Lower lobe of right lung (tissue), 2 donors: ENCODE measurements around the gene PMM1. TPM values are rescaled to one million over a fixed set of nuclear protein-coding genes. Genes with fewer than 3 reads are reported as not detected.

Source experiments
- ATAC-seq, 2 donors: fragments of 200-7000 bp; cut with Tn5 transposase; one replicate each; pipeline ENCODE4 v1.9.1; 2020 to 2022; ENCODE audit warnings: mild to moderate bottlenecking in 2 of 2, moderate library complexity in 2 of 2
- DNase-seq: peaks from one replicate; pipeline ENCODE4 v3.0.0-alpha.2; 2020
- H3K27ac ChIP-seq: fragments of 200-600 bp; one replicate; pipeline ENCODE4 v1.8.0; 2022
- H3K27me3 ChIP-seq: fragments of 200-600 bp; one replicate; pipeline ENCODE4 v1.8.0; 2022; ENCODE audit warnings: low read depth
- H3K36me3 ChIP-seq: fragments of 200-600 bp; one replicate; pipeline ENCODE4 v1.8.0; 2022; ENCODE audit warnings: mild to moderate bottlenecking
- H3K4me1 ChIP-seq: fragments of 200-600 bp; one replicate; pipeline ENCODE4 v1.8.0; 2022
- H3K4me3 ChIP-seq: fragments of 200-600 bp; one replicate; pipeline ENCODE4 v1.8.0; 2022; ENCODE audit warnings: mild to moderate bottlenecking
- H3K9me3 ChIP-seq: fragments of 200-600 bp; one replicate; pipeline ENCODE4 v1.8.0; 2022
- intact Hi-C: fragments of 100-400 bp; cut with DNase I; formaldehyde crosslinking; loops from one replicate; pipeline ENCODE4 v1.11.0; 2022
- total RNA-seq: library from RNA; stranded (reverse); fragmentation: NEBNext Ultra II Directional; extraction: Animal tissue kit (Norgen Biotek cat#: 25700); gene quantifications from one replicate; pipeline ENCODE4 v1.2.1, GENCODE V29; 2021
- TF ChIP-seq, protein P1 (sequence below): fragments of 200-600 bp; IDR thresholded peaks from one replicate; pipeline ENCODE4 v1.8.0; 2022; ENCODE audit warnings: antibody characterized with exemption, mild to moderate bottlenecking
- donor health status: DM: no; HTN: yes; CAD: no; lungs with severe emphysema.

PMM1 gene
- total RNA-seq, 1 donor from 2014 or later: 47.3 TPM

DNA sequence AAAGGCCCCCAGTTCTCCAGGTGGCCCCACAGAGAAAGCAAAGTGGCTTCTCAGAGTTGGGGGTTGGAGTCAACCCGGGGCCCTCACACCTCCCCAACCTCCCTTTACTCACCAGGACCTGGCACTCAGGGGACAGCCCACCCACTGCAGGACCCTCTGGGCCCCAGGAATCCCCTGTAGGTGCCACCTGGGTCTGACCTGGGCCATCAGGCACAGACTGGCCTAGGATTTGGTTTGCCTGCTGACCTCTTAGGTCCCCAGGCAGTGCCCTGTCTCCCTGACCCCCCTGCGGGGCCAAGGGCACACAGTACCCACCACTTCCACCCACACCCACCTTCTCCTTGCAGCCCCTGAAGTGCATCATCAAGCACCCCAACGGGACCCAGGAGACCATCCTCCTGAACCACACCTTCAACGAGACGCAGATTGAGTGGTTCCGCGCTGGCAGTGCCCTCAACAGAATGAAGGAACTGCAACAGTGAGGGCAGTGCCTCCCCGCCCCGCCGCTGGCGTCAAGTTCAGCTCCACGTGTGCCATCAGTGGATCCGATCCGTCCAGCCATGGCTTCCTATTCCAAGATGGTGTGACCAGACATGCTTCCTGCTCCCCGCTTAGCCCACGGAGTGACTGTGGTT lies 61.4 kb downstream of the PMM1 start:
- no peak for DNase-seq
- H3K9me3 ChIP-seq: no peaks in the 10 kb centered on the region
- no peak for ATAC-seq
- TF ChIP-seq, protein P1, sequence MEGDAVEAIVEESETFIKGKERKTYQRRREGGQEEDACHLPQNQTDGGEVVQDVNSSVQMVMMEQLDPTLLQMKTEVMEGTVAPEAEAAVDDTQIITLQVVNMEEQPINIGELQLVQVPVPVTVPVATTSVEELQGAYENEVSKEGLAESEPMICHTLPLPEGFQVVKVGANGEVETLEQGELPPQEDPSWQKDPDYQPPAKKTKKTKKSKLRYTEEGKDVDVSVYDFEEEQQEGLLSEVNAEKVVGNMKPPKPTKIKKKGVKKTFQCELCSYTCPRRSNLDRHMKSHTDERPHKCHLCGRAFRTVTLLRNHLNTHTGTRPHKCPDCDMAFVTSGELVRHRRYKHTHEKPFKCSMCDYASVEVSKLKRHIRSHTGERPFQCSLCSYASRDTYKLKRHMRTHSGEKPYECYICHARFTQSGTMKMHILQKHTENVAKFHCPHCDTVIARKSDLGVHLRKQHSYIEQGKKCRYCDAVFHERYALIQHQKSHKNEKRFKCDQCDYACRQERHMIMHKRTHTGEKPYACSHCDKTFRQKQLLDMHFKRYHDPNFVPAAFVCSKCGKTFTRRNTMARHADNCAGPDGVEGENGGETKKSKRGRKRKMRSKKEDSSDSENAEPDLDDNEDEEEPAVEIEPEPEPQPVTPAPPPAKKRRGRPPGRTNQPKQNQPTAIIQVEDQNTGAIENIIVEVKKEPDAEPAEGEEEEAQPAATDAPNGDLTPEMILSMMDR: no peak
- H3K4me1 ChIP-seq: peaks cover 33% of the 10 kb centered on the region
- H3K36me3 ChIP-seq: peaks cover 95% of the 10 kb centered on the region
- no peaks in the 10 kb centered on the region for H3K27me3 ChIP-seq
- intact Hi-C loops: no loop called here
- no peak overlapping the region for H3K27ac ChIP-seq
- H3K4me3 ChIP-seq: no peak overlapping the region

Other genes with a start within 250 kb of the PMM1 start
- gene TEF, start 207.9 kb downstream of the PMM1 start, total RNA-seq: 29.7 TPM
- 49.0 TPM for gene TOB2, start 143.0 kb downstream of the PMM1 start, total RNA-seq
- 31.1 TPM for gene PHF5A, start 121.1 kb downstream of the PMM1 start, total RNA-seq
- 77.7 TPM for gene ACO2, start 120.7 kb downstream of the PMM1 start, total RNA-seq
- gene POLR3H, start 45.4 kb downstream of the PMM1 start, total RNA-seq: 39.0 TPM
- gene CSDC2, start 28.8 kb downstream of the PMM1 start, total RNA-seq: 2.4 TPM
- 26.1 TPM for gene DESI1, start 31.2 kb upstream of the PMM1 start, total RNA-seq
- gene XRCC6, start 31.5 kb upstream of the PMM1 start, total RNA-seq: 162 TPM
- gene SNU13, start 99.0 kb upstream of the PMM1 start, total RNA-seq: 95.9 TPM
- gene MEI1, start 109.7 kb upstream of the PMM1 start, total RNA-seq: 4.3 TPM
- 7.9 TPM for gene CCDC134, start 210.8 kb upstream of the PMM1 start, total RNA-seq
- 132 TPM for gene SREBF2, start 243.3 kb upstream of the PMM1 start, total RNA-seq